SK-N-SH treated with all-trans-retinoic acid at 6 μM for 48 hours (cell line): Measurements from ENCODE around the gene PTPN1.

ENCODE experiments used
- RARB ChIP-seq: fragments of 250-450 bp; sonication (Bioruptor Pico); IDR thresholded peaks from 2 replicates; pipeline ENCODE4 v1.8.0; 2021; ENCODE audit warnings: mild to moderate bottlenecking, moderate library complexity
- ZFP30 ChIP-seq: fragments of 450-650 bp; formaldehyde crosslinking; IDR thresholded peaks from 2 replicates; pipeline ENCODE4 v1.5.0; 2022; ENCODE audit warnings: mild to moderate bottlenecking, moderate library complexity
- ZNF70 ChIP-seq: fragments of 450-650 bp; formaldehyde crosslinking; IDR thresholded peaks from 2 replicates; pipeline ENCODE4 v1.5.0; 2020; ENCODE audit warnings: mild to moderate bottlenecking, moderate library complexity
- TF ChIP-seq, protein P1 (sequence below): fragments of 250-450 bp; sonication (Bioruptor Pico); IDR thresholded peaks from 2 replicates; pipeline ENCODE4 v1.8.0; 2020; ENCODE audit warnings: mild to moderate bottlenecking, moderate library complexity, borderline replicate concordance
- TF ChIP-seq, protein P2 (sequence below): fragments of 250-450 bp; sonication (Bioruptor Pico); IDR thresholded peaks from 2 replicates; pipeline ENCODE4 v1.5.1; 2021; ENCODE audit warnings: mild to moderate bottlenecking, moderate library complexity

DNA sequence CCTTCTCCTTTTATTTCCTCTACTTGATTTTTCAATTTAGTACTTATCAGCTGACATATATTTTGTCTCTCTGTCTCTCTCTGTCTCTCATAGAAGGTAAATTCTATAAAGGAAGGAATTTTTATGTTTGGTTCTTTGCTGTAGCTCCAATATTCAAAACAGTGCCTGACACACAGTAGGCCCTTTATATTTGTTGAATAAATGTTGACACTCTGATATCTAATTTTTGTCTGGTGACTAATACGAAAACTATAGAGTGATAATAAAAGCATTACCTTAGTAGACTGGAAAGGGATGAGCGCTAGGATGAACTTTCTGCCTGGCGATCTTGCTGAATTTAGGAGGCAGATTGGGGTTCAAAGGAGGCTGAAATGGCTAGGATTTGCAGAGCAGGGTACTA, 42.8 kb downstream of the PTPN1 start:
- no peak for TF ChIP-seq ZFP30 (CRISPR knock-in tag)
- no peak for TF ChIP-seq RARB (CRISPR knock-in tag)
- TF ChIP-seq, protein P1, sequence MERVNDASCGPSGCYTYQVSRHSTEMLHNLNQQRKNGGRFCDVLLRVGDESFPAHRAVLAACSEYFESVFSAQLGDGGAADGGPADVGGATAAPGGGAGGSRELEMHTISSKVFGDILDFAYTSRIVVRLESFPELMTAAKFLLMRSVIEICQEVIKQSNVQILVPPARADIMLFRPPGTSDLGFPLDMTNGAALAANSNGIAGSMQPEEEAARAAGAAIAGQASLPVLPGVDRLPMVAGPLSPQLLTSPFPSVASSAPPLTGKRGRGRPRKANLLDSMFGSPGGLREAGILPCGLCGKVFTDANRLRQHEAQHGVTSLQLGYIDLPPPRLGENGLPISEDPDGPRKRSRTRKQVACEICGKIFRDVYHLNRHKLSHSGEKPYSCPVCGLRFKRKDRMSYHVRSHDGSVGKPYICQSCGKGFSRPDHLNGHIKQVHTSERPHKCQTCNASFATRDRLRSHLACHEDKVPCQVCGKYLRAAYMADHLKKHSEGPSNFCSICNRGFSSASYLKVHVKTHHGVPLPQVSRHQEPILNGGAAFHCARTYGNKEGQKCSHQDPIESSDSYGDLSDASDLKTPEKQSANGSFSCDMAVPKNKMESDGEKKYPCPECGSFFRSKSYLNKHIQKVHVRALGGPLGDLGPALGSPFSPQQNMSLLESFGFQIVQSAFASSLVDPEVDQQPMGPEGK (CRISPR knock-in tag) = no peak
- TF ChIP-seq, protein P2, sequence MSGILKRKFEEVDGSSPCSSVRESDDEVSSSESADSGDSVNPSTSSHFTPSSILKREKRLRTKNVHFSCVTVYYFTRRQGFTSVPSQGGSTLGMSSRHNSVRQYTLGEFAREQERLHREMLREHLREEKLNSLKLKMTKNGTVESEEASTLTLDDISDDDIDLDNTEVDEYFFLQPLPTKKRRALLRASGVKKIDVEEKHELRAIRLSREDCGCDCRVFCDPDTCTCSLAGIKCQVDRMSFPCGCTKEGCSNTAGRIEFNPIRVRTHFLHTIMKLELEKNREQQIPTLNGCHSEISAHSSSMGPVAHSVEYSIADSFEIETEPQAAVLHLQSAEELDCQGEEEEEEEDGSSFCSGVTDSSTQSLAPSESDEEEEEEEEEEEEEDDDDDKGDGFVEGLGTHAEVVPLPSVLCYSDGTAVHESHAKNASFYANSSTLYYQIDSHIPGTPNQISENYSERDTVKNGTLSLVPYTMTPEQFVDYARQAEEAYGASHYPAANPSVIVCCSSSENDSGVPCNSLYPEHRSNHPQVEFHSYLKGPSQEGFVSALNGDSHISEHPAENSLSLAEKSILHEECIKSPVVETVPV (CRISPR knock-in tag) = no peak
- no peak for TF ChIP-seq ZNF70
